GM19239 (cell line): ENCODE results near the gene ZFPM1.

Source experiments
- DNase-seq: peaks from one replicate; pipeline ENCODE4 v3.0.0; 2011; ENCODE audit warnings: low spot score; ENCODE audit not compliant: insufficient read length
- FAIRE-seq: peaks from 2 replicates; lab custom pipeline; 2011; peaks lifted over from hg19 to GRCh38; lab: Jason Lieb, UNC

Gene ZFPM1

GRCh38 chr16:88549671-88550245 lies 96.7 kb downstream of the ZFPM1 start:
- FAIRE-seq (no peak), DNase-seq (no peak)

DNA sequence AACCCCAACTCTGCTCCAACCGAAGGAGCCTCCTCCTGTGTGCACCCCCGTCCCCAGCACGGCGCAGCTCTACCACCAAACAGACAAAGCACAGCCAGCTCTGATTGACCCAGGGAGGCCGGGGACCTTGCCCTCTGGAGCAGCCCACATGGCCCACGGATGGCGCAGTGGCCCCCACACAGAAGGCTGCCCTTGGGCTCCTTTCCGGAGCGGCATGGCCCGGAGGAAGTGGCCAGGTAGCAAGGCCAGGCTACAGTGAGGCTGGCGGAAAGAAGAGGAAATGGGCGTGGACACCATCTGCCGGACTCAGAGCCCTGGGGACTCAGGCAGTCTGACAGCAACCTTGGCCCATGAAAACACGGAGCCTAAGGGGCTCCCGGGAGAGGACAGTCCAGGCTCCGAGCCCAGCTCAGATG lies 97.2 kb downstream of the ZFPM1 start:
- no peak for FAIRE-seq
- no peak for DNase-seq

DNA sequence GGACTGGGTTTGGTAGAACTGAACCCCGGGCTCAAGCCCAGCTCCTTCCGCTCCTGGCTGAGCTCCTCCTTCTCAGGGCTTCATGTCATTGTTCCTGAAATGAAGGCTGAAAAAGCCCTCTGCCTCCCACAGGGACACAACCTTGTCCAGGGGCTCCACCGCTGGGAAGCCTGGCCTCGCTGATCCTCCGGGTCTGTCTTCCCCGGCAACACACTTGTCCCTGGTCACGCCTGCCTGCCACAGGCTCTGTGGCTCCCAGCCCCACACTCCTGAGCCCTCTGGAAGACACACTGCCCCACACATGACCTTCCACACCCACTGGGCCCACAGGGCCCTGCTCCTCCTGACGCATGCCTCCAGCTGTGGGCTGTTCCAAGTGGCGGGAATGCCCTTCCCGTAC lies 99.1 kb downstream of the ZFPM1 start:
- FAIRE-seq: no peak
- DNase-seq: no peak

GRCh38 chr16:88552815-88553214 lies 99.7 kb downstream of the ZFPM1 start:
- FAIRE-seq: no peak
- no peak for DNase-seq

DNA sequence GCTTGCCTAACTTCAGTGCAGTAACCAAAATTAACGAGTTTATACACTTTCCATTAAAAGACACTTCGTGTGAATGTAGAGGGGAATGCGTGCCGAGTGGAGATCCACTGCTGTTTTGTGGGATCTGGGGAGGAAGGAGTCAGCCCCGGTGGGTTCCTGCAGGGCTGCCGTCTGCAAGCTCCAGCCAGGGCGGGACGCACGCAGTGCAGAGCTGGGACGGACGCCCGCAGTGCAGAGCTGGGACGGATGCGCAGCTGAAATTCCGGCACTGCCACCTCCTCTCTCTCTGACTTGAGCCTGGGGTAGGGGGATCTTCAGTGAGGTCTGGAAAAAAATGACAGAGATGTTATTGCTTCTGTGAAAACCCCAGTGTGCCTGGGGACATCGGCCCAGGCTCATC lies 100.7 kb downstream of the ZFPM1 start:
- FAIRE-seq (no peak), DNase-seq (no peak)

- DNase-seq: no peak
- no peak for FAIRE-seq
These were observed 101.7 kb downstream of the ZFPM1 start for GRCh38 chr16:88554711-88555264.

- no peak for DNase-seq
- FAIRE-seq: no peak
These were observed 103.4 kb downstream of the ZFPM1 start for GRCh38 chr16:88556294-88556988.

DNA sequence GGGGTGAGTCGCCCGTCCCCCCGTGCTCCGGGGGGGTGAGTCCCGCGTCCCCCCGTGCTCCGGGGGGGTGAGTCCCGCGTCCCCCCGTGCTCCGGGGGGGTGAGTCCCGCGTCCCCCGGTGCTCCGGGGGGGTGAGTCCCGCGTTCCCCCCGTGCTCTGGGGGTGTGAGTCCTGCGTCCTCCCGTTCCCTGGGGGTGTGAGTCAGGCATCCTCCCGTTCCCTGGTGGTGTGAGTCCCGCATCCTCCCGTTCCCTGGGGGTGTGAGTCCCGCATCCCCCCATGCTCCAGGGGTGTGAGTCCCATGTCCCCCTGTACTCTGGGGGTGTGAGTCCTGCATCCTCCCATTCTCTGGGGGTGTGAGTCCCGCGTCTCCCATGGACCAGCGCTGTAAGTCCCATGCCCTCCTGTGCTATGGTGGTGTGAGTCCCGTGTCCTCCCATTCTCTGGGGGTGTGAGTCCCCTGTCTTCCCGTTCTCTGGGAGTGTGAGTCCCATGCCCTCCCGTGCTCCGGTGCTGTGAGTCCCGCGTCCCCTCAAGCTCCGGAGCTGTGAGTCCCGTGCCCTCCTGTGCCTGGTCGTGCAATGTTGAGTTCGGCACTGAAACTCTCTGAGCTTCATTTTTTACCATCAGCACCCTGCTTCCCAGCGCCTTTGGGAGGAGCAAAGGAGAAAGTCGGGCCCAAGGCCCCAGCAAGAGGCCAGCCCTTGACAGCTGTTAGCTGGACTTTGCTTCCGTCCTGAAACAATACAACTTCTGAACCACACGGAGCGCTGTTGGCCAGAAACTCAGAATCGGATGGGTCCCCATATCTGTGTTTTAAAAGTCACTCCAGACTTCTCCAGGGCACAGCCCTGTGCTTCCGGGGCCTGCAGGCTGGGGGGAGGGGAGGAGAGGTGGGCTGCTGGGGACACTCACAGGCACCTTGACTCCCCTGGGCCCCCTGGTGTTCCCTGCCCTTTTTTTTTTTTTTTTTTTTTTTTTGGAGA lies 105.7 kb downstream of the ZFPM1 start:
- no peak for FAIRE-seq
- DNase-seq: no peak

DNA sequence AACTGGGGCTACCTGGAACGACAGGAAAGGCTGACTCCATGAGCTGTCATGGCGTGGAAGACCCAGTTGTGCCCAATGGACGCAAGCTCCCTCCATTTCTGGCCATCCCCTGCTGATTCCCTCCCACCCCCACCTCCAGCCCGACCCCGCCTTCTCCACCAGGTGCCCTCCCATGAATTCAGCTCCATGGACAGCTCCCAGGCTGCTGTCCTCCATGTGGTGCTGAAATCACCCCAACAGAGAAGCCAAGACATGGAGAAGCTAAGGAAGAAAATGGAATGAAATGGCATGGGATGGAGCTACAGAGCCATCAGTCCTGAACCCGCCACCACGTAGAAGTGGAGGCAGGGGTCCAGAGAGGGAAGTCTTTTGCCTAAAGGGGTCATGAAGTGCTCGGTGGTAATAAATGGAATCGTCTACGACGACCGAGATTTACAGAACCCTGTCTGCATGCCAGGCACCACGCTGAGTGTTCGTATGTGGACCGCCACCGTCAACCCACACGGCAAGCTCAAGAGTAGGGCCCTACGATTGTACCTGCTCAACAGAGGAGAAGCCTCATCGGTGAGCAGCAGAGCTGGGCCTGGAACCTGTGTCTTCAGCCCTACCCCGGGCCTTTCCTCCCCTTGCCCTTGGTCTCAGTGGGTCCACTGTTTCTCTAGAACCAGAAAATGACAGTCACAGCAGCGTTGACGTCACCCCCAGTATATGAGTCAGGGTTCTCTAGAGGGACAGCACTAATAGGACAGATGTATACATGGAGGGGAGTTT lies 107.8 kb downstream of the ZFPM1 start:
- DNase-seq (no peak), FAIRE-seq (no peak)

- DNase-seq: peak; percentile 76
- FAIRE-seq: peak; percentile 21
These were observed 108.6 kb downstream of the ZFPM1 start for GRCh38 chr16:88561485-88562359.

GRCh38 chr16:88566158-88566557 lies 113.1 kb downstream of the ZFPM1 start:
- DNase-seq: no peak
- no peak for FAIRE-seq

- FAIRE-seq (peak; percentile 58), DNase-seq (no peak)
These were observed 115.9 kb downstream of the ZFPM1 start for GRCh38 chr16:88568710-88569613.

DNA sequence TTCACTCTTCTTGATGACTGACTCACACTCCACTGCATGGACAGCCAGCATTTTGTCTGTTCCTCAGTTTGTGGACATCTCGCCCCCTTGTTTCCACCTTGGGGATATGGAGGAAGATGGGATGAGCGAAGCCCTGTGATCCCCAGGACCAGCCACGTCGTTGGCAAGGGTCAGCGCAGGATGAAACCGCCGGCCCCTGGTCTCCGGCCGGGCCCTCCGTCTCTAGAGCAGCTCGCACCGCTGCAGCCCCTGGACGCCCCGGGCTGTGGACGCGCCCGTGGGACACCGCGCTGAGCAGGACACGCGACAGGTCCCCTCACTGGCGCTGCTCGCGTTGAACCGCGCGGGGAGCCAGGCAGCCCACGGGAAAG lies 116.5 kb downstream of the ZFPM1 start:
- no peak for FAIRE-seq

GRCh38 chr16:88569985-88570690 lies 117.1 kb downstream of the ZFPM1 start, which contains the start of gene ZC3H18:
TSS of gene ZC3H18 (plus strand) at chr16:88570403. CDS start at chr16:88577124, 6,721 bp downstream.
- FAIRE-seq (peak; percentile 89), DNase-seq (peak; percentile 99)

More for the DNA sequence above, 116.5 kb downstream of the ZFPM1 start:
- no peak for DNase-seq

- DNase-seq: no peak
These were observed 117.6 kb downstream of the ZFPM1 start for GRCh38 chr16:88570691-88571092.

DNA sequence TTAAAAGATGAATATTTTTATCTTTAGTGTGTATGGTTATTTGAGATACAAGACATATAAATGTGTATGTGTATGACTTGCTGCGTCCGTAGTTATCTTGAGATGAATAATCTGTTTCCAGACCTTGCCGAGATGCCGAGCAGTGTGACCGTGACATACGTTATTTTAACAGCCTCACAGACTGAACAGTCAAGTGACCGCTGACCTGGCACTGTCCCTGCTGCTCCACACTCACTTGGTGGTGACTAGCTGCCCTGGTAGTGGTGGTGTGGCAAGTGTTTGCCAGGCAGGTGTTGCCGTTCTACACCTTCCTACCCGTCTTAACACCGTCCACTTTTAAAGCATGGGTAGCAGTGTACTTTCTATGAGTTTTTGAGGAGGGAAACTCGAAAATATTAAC lies 122.2 kb downstream of the ZFPM1 start:
- DNase-seq (no peak), FAIRE-seq (no peak)

More at GRCh38 chr16:88570691-88571092, 117.6 kb downstream of the ZFPM1 start:
- FAIRE-seq: no peak

DNA sequence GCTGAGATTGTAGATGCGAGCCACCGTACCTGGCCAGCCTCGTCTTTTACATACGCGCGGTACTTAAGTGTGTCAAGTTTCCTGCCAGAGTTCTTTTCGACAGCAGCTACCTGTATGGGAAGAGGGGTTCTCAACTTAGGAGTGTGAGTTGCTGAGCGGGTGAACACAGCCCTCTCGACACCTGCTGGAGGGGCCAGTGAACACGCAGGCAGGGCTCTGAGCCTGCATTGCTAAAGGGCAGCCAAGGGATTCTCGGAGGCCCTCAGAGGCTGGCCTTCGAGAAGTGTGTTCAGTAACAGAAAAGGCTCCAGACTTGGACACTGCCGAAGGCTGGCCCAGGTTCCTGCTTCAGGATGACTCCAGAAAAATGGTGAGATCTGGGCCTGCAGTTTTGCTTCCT lies 123.2 kb downstream of the ZFPM1 start:
- DNase-seq: no peak
- FAIRE-seq: no peak
